ENCODE results near the gene BPIFB2. TPM values are rescaled to one million over a fixed set of nuclear protein-coding genes. Genes with fewer than 3 reads are reported as not detected.

BPIFB2 gene
- total and polyA plus RNA-seq, 2 donors (not counting 3 experiments of a cell fraction or from before 2014, with no cell fraction given), result not detected

DNA sequence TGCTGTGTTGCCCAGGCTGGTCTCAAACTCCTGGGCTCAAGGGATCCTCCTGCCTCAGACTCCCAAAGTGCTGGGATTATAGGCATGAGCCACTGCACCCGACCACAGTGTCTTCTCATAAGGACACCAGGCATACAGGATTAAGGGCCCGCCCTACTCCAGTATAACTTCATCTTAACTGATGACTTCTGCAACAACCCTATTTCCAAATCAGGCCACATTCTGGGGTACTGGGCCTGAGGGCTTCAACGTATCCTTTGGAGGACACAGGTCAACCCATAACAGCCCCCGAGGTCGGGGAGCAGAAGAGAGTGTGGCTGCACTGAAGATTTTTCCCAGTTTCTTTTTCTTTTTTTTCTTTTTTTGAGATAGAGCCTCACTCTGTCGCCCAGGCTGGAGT lies 42.9 kb upstream of the BPIFB2 start:
- H3K27ac ChIP-seq (ENCODE audit: insufficient read depth, low read depth, low read length), result no peak overlapping the region
- H2AFZ ChIP-seq (ENCODE audit: low read depth, low read length), result no peak overlapping the region
- H3K9me3 ChIP-seq (replicated peaks; ENCODE audit: control insufficient read depth, insufficient read depth, low read length), result no peaks in the 10 kb centered on the region
- ChIA-PET POLR2A (no interaction called here), CTCF (no interaction called here)
- no peaks in the 10 kb centered on the region for H4K20me1 ChIP-seq (replicated peaks; ENCODE audit: control insufficient read depth, extremely low read depth, insufficient read depth, low read length)
- H3K9me1 ChIP-seq (replicated peaks; ENCODE audit: control insufficient read depth, extremely low read depth, insufficient read depth, low read length), result no peaks in the 10 kb centered on the region
- dilution Hi-C loops (cut with MboI; ENCODE audit: extremely low pct_ligation_motif_present, low sequenced_read_pairs) (no loop called here), intact Hi-C loops (cut with micrococcal nuclease) (no loop called here)
- DNase-seq (ENCODE audit: low read depth, low spot score) (no peak), FAIRE-seq (no peak)
- TF ChIP-seq CTCF (IDR thresholded peaks at IDR 0.05; ENCODE audit: extremely low read depth in 1 of 2, insufficient read depth in 1 of 2, low read depth in 1 of 2, low read length in 2 of 2) (no peak), MYC (IDR thresholded peaks at IDR 0.05; ENCODE audit: low read depth, low read length) (no peak), EZH2 (IDR thresholded peaks at IDR 0.05; ENCODE audit: borderline replicate concordance, low read depth, low read length, severe bottlenecking) (no peak), POLR2A (IDR thresholded peaks at IDR 0.05; ENCODE audit: low read depth, low read length) (no peak), GATA2 (IDR thresholded peaks at IDR 0.05; ENCODE audit: insufficient read depth, insufficient read length, low read depth, low read length) (no peak), FOS (IDR thresholded peaks at IDR 0.05; ENCODE audit: borderline replicate concordance, insufficient read depth, low read length) (no peak), JUN (IDR thresholded peaks at IDR 0.05; ENCODE audit: borderline replicate concordance, insufficient read depth, insufficient read length, low read depth) (no peak), POLR2AphosphoS5 (IDR thresholded peaks at IDR 0.05; ENCODE audit: insufficient read depth, low read depth, low read length) (no peak)
- TF ChIP-seq, protein P1, sequence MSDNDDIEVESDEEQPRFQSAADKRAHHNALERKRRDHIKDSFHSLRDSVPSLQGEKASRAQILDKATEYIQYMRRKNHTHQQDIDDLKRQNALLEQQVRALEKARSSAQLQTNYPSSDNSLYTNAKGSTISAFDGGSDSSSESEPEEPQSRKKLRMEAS (IDR thresholded peaks at IDR 0.05; ENCODE audit: insufficient read depth, insufficient read length), result no peak
- no peaks in the 10 kb centered on the region for H3K36me3 ChIP-seq (ENCODE audit: control insufficient read depth in 2 of 2, extremely low read depth in 1 of 2, insufficient read depth in 2 of 2, low read length in 2 of 2)
- BruUV-seq (replicated peaks), result no TSS peak
- no peak overlapping the region for H3K9ac ChIP-seq (replicated peaks; ENCODE audit: extremely low read depth, insufficient read depth, low read length)
- no peaks in the 10 kb centered on the region for H3K4me1 ChIP-seq (ENCODE audit: control insufficient read depth, extremely low read depth, insufficient read depth, low read length)
- H3K4me3 ChIP-seq (replicated peaks in 1 of 3; ENCODE audit: insufficient read depth in 1 of 3, low read depth in 1 of 3, low read length in 3 of 3), result no peak overlapping the region
- H3K4me2 ChIP-seq (ENCODE audit: insufficient read depth, low read length), result no peak overlapping the region
- H3K27me3 ChIP-seq (ENCODE audit: control insufficient read depth in 2 of 2, insufficient read depth in 2 of 2, low read length in 2 of 2), result peaks cover 1 to 2% of the 10 kb centered on the region in 2 experiments
- H3K79me2 ChIP-seq (ENCODE audit: control insufficient read depth, insufficient read depth, low read length), result no peaks in the 10 kb centered on the region

All from endothelial cell of umbilical vein (primary cell).